ENCODE measurements around the gene AP4M1. TPM values are rescaled to one million over a fixed set of nuclear protein-coding genes. Genes with fewer than 3 reads are reported as not detected.

The AP4M1 gene
- total and polyA plus RNA-seq, 10 of the 15 experiments (the other 5 are each of a cell fraction or from before 2014, with no cell fraction given): 0.77 to 16.1 (median 13.0) TPM

DNA sequence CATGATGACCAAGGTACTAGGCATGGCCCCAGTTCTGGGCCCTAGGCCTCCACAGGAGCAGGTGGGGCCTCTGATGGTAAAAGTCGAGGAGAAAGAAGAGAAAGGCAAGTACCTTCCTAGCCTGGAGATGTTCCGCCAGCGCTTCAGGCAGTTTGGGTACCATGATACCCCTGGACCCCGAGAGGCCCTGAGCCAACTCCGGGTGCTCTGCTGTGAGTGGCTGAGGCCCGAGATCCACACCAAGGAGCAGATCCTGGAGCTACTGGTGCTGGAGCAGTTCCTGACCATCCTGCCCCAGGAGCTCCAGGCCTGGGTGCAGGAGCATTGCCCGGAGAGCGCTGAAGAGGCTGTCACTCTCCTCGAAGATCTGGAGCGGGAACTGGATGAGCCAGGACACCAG is 44.4 kb upstream of the AP4M1 start:
- ChIA-PET POLR2A (no interaction called here), SMC1A (ENCODE audit: uncharacterized antibody, unreplicated experiment) (no interaction called here), CTCF (no interaction called here), RAD21 (ENCODE audit: unreplicated experiment) (no interaction called here)
- BruUV-seq (replicated peaks): no TSS peak
- Histone ChIP-seq H2AFZ (ENCODE audit: control insufficient read depth, low read depth, low read length) (no peak overlapping the region), H3K4me2 (ENCODE audit: control insufficient read depth, insufficient read depth) (no peak overlapping the region), H3K27ac (ENCODE audit: control insufficient read depth, insufficient read depth) (no peak overlapping the region), H4K20me1 (ENCODE audit: control insufficient read depth, insufficient read depth) (no peaks in the 10 kb centered on the region), H3K9me3 (replicated peaks; ENCODE audit: control insufficient read depth, insufficient read depth, low read length) (no peaks in the 10 kb centered on the region), H3K79me2 (ENCODE audit: control insufficient read depth, insufficient read depth, low read length) (no peaks in the 10 kb centered on the region), H3K27me3 (replicated peaks in 1 of 2; ENCODE audit: control insufficient read depth in 2 of 2, insufficient read depth in 2 of 2, low read length in 1 of 2) (no peaks in the 10 kb centered on the region), H3K36me3 (ENCODE audit: control insufficient read depth in 2 of 2, insufficient read depth in 2 of 2, low read length in 1 of 2) (peaks cover 1 to 6% of the 10 kb centered on the region in 2 experiments; a peak in 2 of 4 replicates), H3K9ac (ENCODE audit: control insufficient read depth, insufficient read depth, low read length) (no peak overlapping the region), H3K4me3 (no peak overlapping the region), H3K4me1 (ENCODE audit: control insufficient read depth, insufficient read depth, low read length) (no peaks in the 10 kb centered on the region)
- WGBS (ENCODE audit: insufficient coverage, insufficient replicate concordance, low lambda C conversion rate, missing lambda C conversion rate): 88% methylated on average over 10 of the region's 10 CpGs
- intact Hi-C loops (cut with micrococcal nuclease; ENCODE audit: unreplicated experiment): no loop called here
- ATAC-seq (no peak), FAIRE-seq (no peak), DNase-seq (ENCODE audit: low read depth, low spot score) (no peak)
- in situ Hi-C loops (cut with MboI): no loop called here
- TF ChIP-seq FOXK2 (IDR thresholded peaks at IDR 0.05) (no peak), NR2F1 (conservative IDR thresholded peaks at IDR 0.05) (no peak), ETV6 (conservative IDR thresholded peaks at IDR 0.05 in 1 of 2, IDR thresholded peaks at IDR 0.05 in 1 of 2; ENCODE audit: borderline replicate concordance in 1 of 2, low read depth in 1 of 2) (no peak), SMC3 (IDR thresholded peaks at IDR 0.05; ENCODE audit: borderline replicate concordance, low read length) (no peak), HDAC2 (IDR thresholded peaks at IDR 0.05) (no peak), CREM (IDR thresholded peaks at IDR 0.05; ENCODE audit: low read depth) (no peak), RBBP5 (conservative IDR thresholded peaks at IDR 0.05) (no peak)
- TF ChIP-seq, protein P1, sequence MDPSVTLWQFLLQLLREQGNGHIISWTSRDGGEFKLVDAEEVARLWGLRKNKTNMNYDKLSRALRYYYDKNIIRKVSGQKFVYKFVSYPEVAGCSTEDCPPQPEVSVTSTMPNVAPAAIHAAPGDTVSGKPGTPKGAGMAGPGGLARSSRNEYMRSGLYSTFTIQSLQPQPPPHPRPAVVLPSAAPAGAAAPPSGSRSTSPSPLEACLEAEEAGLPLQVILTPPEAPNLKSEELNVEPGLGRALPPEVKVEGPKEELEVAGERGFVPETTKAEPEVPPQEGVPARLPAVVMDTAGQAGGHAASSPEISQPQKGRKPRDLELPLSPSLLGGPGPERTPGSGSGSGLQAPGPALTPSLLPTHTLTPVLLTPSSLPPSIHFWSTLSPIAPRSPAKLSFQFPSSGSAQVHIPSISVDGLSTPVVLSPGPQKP (IDR thresholded peaks at IDR 0.05; ENCODE audit: low read depth, low read length): no peak
